HG03558 (cell line): ENCODE measurements around the gene CMTM7.

Source experiments
- ATAC-seq: cut with Tn5 transposase; IDR thresholded peaks from one replicate; pipeline ENCODE4 v1.9.1; 2021; ENCODE audit warnings: moderate number of reproducible peaks; ENCODE audit not compliant: unreplicated experiment; ENCODE audit errors: extremely low read depth

The CMTM7 gene

GRCh38 chr3:32391643-32392535 lies at the start of gene CMTM7:
Gene CMTM7 (plus strand): TSS chr3:32391853. CDS start chr3:32391907, 54 bp downstream.
- no peak for ATAC-seq

- ATAC-seq = no peak
These were observed 44.1 kb upstream of the CMTM7 start for GRCh38 chr3:32347343-32348125.

- no peak for ATAC-seq
These were observed 42.5 kb upstream of the CMTM7 start for GRCh38 chr3:32349184-32349583.

- ATAC-seq = no peak
These were observed 39.1 kb upstream of the CMTM7 start for GRCh38 chr3:32352563-32352962.

GRCh38 chr3:32353351-32353750 lies 38.3 kb upstream of the CMTM7 start:
- ATAC-seq = no peak

- no peak for ATAC-seq
These were observed 37.3 kb upstream of the CMTM7 start for GRCh38 chr3:32354362-32354778.

GRCh38 chr3:32355751-32356291 lies 35.8 kb upstream of the CMTM7 start:
- ATAC-seq = no peak

- ATAC-seq = no peak
These were observed 31.7 kb upstream of the CMTM7 start for GRCh38 chr3:32359766-32360492.

- no peak for ATAC-seq
These were observed 31.2 kb upstream of the CMTM7 start for GRCh38 chr3:32360493-32360827.

- ATAC-seq = no peak
These were observed 24.8 kb upstream of the CMTM7 start for GRCh38 chr3:32366638-32367397.

- ATAC-seq = no peak
These were observed 24.2 kb upstream of the CMTM7 start for GRCh38 chr3:32367442-32367841.

- ATAC-seq = no peak
These were observed 20.0 kb upstream of the CMTM7 start for GRCh38 chr3:32371461-32372212.

GRCh38 chr3:32372213-32372490 lies 19.5 kb upstream of the CMTM7 start:
- no peak for ATAC-seq

GRCh38 chr3:32373276-32373675 lies 18.4 kb upstream of the CMTM7 start:
- no peak for ATAC-seq

GRCh38 chr3:32373844-32374243 lies 17.8 kb upstream of the CMTM7 start:
- ATAC-seq = no peak

GRCh38 chr3:32374788-32375595 lies 16.7 kb upstream of the CMTM7 start:
- ATAC-seq = no peak

GRCh38 chr3:32375596-32375930 lies 16.1 kb upstream of the CMTM7 start:
- ATAC-seq = no peak

GRCh38 chr3:32376115-32376514 lies 15.5 kb upstream of the CMTM7 start:
- ATAC-seq = no peak
